ENCODE data around the gene MYH15.

- TF ChIP-seq, protein P1, sequence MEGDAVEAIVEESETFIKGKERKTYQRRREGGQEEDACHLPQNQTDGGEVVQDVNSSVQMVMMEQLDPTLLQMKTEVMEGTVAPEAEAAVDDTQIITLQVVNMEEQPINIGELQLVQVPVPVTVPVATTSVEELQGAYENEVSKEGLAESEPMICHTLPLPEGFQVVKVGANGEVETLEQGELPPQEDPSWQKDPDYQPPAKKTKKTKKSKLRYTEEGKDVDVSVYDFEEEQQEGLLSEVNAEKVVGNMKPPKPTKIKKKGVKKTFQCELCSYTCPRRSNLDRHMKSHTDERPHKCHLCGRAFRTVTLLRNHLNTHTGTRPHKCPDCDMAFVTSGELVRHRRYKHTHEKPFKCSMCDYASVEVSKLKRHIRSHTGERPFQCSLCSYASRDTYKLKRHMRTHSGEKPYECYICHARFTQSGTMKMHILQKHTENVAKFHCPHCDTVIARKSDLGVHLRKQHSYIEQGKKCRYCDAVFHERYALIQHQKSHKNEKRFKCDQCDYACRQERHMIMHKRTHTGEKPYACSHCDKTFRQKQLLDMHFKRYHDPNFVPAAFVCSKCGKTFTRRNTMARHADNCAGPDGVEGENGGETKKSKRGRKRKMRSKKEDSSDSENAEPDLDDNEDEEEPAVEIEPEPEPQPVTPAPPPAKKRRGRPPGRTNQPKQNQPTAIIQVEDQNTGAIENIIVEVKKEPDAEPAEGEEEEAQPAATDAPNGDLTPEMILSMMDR (IDR thresholded peaks at IDR 0.05): no peak
- no peak for TF ChIP-seq EP300 (IDR thresholded peaks at IDR 0.05)
Measured at GRCh38 chr3:108473711-108474110, 36.7 kb downstream of the MYH15 start.
